ENCODE results near the gene CHRNB2.
A peak's percentile ranks its signal among the peaks of the same experiment; 100 is the strongest.

CHRNB2 gene

DNA sequence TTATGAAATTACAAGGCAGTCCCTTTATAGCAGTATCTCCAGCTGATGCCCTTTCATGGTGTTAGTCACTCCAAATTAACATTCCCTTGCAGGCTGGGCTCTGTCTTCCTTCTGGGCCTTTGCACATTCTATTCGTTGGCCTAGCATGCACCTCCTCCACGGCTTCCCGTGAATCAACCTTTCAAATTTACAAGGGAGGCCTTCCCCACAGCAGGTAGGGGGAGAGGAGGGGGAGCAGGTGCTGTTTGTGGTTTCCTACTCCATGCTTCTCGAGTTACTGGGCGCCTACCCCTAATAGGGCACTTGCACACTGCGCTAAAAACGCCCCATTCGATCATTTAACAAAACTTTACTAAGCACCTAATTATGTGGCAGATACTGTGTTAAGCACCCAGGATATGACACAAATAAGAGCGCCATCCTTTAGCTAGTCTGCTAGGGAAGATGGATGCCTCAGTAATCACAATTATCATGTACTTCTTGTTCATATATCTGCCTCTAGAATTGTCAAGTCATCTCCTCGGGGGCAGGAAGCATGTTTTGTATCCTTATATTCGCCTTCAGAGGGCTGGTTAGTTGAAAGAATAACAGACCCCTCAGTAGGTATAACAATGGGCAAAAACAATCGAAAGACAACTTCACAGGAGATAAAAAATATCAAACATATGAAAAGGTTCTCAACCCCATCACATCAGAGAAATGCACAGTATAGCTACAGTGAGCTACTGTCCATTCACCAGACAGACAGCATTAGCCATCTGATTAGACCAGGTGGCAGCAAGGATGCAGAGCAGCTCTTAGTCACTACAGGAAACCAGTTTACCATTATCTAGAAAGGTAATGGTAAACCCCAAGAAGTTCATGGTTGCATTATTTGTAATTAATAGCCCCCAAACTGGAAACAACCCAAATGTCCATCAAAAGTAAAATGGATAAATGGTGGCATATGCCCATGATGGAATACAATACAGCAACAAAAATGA lies 42.1 kb downstream of the CHRNB2 start:
- DNase-seq (ENCODE audit: low spot score) (no peak), FAIRE-seq (no peak)

DNA sequence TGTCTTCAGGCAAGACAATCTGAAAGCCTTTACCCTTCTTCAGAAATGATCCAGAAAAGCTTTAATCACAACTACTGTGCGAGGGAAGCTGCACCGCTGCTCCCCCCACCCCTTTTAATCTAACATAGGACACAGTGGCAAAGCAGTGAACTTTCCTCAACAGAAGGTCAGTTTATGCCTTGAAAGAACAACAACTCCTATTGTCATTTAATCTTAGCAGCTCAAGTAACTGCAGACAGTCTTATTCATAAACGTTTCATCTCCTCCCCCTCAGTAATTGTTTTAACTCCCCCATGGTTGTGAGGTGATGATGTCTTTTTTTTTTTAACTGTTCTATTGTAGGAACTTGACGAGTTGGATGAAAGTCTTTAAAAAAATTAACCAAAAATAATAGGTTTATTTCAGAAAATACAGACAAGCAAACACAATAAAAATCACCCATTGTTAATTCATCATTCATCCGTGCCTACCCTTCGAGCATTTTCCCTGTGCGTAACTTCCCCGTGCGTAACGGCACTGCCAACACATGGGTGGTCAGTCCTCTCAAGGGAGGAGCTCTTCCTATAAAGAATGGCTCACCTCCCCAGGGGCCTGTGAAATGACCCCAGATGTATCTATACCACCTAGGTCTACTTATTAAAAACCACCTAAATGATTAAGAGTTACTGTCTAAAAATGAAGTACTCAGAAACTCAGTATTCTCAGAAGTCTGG lies 43.7 kb downstream of the CHRNB2 start:
- FAIRE-seq (no peak), DNase-seq (ENCODE audit: low spot score) (no peak)

DNA sequence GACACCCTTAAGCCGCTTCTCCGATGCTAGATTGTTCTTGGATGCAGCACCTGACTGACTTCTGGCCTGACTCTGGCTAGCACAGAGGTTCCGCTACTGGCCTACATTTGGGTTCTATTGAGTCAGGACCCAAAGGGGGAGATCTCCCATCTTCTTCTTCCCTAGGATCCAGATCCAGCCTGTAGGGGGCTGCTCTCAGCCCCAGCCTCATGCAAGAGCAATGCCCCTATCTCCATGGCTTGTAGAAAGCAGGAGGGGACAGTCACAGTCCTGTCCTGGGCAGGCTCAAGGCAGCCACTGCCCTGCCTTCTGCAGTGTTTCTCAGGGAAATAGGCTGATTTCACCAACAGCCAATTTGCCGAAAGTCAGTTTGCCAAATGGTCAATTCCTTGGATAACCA lies 46.7 kb downstream of the CHRNB2 start:
- DNase-seq (ENCODE audit: low spot score) (no peak), FAIRE-seq (no peak)

DNA sequence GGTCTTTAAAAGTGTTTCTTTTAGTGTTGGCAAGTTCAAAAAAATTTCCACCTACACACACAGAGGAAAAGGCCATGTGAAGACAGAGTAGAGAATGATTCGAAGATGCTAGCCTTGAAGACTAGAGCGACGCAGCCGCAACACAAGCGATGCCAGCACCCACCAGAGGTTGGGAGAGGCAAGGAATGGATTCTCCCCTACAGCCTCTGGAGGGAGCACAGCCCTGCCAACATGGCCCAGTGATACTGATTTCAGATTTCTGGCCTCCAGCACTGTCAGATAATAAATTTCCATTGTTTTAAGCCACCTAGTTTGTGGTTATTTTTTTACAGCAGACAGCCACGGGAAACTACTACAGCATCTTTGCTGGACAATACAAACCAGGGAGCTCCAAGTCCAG lies 47.3 kb downstream of the CHRNB2 start:
- no peak for DNase-seq (ENCODE audit: low spot score)
- FAIRE-seq = no peak

DNA sequence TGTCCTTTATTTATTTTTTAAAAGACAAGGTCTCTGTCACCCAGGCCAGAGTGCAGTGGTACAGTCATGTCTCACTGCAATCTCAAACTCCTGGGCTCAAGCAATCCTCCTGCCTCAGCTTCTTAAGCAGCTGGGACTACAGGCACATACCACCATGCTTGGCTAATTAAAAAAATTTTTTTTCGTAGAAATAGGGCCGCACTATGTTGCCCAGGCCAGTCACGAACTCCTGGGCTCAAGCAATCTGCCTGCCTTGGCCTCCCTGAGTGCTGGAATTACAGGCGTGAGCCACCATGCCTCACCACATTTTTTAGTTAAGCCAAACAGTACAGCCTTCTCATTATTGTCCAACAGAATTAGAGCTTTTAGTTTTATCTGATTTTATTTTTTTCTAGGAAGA lies 47.8 kb downstream of the CHRNB2 start:
- FAIRE-seq (no peak), DNase-seq (ENCODE audit: low spot score) (no peak)

DNA sequence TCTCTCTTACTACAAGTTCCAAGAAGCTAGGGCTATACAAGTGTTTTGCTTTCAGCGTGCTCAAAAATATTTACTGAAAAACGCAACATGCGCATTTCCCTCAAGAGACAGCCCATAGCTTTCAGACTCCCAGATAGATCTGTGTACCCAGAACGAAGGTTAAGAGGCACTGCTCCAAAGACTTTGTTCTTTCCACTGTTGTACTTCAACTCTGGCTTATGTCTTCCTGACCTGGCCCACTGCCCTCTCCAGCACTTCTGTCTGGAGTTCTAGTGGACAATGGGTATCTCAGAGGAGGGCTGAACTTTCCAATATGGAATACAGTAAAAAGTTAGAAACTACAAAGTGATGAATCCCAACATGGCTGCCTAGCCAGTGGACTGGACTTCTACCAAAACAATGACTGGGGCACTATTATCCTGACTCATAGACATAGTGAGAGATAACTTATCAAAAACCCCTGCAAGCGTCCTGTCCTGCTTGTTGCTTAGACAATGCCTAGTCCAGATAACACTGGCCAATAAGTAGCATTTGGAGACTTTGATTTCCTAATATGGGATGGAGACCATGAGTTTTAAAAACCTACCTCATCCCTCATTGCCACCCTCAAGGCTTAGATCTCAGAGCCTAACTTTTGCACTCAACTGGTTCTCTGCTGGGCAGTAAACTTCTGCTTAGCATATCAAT lies 49.2 kb downstream of the CHRNB2 start:
- FAIRE-seq = no peak
- DNase-seq (ENCODE audit: low spot score) = no peak

DNA sequence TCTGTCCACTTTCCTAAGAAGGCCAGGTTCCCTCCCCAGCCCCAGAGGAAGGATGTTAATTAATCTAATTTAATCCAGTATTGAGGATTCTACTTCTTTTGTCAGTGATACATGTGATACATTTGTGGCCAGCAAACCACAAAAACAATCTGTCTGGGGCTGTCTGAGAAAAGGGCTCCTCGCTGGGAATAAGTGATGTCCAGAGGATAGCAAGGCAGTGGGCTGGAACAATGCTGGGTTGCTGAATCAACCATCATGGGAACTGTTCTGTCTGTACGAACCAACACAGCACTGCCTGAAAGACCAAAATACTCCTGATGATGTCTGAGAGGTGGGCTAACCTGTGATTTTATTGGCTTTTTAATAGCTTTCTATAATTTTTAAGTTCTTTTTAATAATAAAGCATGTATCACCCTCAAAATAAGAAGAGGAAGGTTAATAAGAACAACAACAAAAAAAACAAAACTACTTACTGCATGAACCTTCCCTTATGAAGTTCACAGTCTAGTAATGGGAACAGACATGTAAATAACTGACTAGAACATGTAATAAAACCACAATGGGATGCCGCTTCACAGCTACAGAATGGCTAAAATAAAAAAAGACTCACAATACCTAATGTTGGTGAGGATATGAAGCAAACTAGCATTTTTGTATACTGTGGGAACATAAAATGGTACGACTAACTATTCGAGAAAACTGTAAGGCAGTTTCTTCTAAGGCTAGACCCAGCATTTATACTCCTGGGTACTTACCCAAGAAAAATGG lies 51.8 kb downstream of the CHRNB2 start:
- peak; percentile 9 for DNase-seq (ENCODE audit: low spot score)
- peak; percentile 63 for FAIRE-seq

DNA sequence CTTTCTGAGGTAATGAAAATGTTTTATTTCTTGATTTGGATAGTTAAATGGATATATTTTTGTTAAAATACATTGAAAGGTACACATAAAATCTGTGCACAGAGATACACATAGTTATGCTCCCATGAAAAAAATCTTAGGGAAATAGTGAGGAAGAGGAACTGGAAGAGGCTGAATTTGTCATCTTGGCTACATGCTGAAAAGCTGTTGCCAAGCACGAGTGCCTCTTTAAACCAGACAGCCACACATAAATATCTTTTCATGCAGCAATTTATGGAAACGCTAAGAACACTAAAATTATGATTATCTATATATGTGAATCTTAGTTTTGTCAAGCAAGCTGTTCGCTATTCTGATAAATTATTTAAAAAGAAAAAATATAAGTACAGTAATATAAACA lies 53.2 kb downstream of the CHRNB2 start:
- DNase-seq (ENCODE audit: low spot score) (no peak), FAIRE-seq (no peak)

DNA sequence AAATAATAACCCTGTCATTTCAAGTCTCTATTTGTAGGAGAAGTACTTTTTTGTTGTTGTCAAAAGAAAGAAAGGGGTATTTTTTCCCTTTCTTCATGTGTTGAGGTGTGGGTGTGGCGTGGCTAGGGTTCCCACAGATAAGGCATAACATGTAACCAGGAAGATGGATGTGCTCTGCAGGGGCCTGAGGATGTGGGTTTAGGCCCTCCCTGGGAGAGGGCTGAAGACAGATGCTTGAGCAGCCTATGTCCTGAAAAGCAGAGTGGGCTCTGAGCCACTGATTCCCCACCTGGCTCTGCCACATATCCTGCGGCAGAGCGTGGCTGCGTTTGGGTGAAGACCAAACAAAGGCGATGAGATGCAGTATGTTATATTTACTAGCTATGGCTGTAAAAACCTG lies 54.3 kb downstream of the CHRNB2 start:
- DNase-seq (ENCODE audit: low spot score) = no peak
- no peak for FAIRE-seq

DNA sequence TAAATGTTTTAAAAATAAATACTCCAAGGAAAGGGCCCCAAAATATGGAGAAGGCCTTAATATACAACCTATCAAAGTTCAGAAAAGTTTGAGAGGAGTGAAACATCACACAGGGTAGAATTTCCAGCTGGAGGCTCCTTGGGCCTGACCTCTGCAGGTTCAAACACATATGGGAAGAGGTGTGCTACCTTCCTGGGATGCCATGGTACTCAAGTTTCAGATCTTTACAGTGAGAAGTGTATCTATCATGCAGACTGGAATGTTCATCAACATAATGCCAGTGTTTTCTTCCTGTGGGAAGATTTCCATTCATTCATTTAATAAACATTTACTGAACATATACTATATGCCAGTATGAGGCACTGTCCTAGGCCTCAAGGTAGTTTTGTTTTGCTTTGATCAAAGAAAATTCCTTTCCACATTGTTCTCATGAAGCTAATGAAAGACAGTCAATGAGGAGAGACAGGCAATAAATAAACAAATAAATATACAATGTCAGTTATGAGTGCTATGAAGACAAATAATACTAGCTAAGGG lies 55.0 kb downstream of the CHRNB2 start:
- DNase-seq (ENCODE audit: low spot score) = no peak
- no peak for FAIRE-seq

DNA sequence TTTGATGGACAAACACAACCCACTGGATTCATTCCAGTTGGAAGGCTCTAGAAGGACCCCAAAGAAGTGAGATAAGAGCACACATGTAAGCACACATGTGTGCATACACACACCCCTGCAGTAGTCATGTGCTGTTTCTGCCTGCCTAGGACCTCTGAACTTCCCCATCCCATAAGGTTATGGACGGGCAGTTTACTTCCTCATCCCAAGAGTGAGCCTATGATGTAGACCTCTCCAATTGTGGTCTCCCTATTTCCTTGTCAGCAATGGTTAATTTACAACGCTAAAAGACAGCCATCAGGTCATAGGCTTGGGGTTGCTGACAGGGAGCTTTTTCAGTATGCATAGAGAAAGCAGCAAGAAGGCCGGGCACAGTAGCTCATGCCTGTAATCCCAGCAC lies 55.8 kb downstream of the CHRNB2 start:
- no peak for DNase-seq (ENCODE audit: low spot score)
- FAIRE-seq = no peak

DNA sequence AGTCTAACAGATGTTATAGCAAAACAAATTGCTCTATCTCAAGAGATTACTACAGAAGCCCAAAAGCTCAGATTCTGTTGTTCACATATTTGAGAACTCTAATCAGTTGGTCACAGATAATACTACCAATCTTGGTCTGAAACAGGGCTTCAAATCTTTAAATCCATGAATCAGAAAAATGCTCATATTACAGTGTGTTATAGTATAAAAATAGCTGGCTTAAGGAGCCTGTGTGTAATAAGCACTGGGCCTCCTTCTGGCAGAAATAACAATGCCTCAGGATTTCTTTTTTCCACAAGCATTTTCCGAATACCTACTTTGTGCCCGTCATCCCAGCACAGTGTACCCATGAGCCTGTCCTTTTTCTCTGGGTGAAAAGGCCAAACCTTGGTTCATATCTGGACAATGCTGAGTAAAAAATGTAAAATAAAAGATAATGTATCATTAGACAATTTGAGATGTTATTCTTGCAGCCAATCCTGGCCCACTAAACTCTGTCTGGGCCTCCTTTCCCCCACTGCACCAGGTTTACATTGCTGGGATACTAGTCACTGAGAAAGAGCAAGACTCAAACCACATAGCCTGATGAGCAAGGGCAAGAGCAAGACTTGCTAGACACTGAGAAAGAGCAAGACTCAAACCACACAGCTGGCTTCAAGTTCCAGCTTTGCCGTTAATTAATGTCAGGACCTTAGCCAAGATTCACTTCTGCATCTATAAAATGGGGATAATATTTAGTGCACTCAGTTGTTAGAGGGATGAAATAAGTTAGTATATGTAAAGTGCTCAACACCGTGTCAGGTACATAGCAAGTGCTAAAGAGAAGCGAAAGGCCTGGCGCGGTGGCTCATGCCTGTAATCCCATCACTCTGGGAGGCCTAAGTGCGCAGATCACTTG lies 57.4 kb downstream of the CHRNB2 start:
- DNase-seq (ENCODE audit: low spot score) = no peak
- no peak for FAIRE-seq

DNA sequence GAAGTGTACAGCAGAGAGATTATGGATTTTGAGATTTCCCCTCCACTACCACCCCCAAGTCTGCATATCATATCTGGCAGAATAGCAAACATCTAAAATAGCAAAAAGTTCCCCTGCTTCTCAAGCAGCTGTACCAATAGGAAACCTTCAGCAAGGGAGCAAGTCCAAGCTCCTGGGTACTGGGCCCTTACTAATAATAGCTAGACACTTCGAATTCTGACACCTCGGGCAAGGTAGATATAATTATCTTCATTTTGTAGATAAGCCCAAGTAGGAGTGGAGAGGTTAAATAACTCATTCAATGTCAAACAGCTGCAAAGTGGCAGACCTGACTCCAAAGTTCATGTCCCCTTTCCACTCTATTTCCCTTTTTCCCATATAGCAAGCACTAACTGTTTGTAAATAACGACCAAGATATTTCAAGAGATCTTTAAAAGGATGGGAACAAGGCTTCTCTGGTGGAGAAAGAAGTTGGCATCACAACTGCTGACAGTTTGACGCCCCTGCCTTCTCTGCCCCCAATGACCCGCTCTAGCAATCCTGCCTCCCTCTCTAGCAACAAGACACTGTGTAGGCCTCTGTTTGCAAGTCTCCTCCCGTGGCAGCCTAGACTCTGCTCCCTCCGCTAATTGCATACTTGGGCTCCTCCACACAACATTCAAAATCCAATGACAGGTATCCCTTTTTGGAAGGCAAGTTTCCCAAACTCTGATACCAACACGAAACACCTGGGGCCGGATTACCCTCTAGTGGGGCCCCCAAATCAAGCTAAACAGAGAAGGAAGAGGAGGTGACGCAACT lies 59.1 kb downstream of the CHRNB2 start:
- DNase-seq (ENCODE audit: low spot score) = no peak
- FAIRE-seq = no peak

DNA sequence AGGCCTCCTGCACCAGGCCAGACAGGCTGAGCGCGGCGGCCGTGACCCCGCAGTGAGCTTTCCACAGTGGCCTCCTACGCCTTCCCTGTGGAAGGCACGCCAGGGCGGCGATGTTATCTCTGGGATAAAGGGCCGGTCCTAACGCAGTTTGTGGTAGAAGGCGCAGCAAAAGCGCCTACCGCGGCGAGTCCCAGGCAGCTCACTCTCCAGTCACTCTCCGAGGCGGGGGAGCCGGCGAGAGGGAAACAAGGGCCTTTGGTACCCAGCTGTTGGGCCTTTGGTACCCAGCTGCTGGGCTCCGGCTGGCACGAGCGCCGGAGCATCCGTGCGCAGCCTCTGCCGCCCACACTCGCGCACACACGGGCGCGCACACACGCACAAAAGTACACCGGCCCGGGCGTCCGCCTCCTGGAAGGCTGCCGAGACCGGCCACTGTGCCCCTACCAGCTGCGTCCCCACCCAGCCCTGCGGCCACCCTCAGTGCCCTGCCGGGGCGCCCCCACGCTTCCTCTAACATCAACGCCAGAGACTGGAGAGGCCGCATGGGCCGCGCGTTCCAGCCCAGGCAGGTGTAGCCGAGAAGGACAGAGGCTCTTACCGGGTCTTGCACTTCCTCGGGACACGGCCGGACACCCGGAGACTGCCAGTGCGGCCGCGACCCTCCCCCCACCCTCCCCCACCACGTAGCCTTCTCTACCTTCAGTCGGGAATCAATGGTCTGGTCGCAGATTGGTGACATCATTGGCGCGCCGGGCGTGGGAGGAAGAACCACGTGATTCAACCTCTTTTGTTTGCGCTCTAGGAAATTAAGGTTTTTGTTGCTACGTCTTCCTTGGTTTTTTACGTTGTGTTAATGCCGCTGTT lies 59.9 kb downstream of the CHRNB2 start:
- FAIRE-seq = no peak
- peak; percentile 66 for DNase-seq (ENCODE audit: low spot score)

DNA sequence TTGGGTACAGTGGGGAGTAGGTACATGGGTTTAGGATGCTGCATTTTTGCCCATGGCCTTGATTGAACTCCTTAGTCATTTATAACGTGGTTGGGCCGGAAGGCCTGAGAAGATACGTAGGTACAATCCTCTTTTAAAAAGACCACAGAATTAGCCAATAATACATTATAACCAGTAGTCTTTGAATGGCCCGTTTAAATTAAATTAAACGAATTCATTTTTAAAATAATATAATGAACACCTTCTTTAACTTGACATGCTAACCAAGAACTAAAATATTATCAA lies 60.5 kb downstream of the CHRNB2 start:
- no peak for FAIRE-seq

DNA sequence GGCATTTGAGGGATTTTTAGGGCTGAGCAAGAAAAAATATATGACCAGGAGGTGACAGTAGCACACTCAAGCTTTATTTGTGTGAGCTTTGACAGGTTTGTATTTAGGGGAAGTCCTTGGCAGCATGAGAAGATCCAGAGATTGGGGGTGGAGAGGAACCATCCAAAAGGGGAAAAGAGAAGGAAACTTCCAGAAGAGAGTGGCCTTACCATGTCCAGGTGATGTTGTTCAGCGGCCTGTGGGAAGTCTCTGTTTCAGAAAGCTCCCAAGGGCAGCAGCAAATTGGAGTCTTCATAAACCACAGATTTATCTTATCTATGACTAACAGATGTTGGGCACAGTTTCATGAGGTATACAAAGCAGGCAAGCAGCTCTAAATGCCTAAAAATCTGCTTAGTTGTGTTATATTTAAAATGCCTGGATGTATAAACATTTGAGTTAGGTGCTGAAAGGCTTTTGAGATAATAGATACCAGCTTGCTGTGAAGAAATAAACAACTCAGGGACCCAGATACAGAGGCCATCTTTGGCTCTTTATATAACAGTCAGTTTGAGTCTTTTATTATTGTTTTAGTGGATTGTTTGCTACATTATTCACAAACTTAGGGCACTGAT lies 61.6 kb downstream of the CHRNB2 start:
- no peak for FAIRE-seq
- DNase-seq (ENCODE audit: low spot score) = no peak

More for the DNA sequence above, 60.5 kb downstream of the CHRNB2 start:
- no peak for DNase-seq (ENCODE audit: low spot score)

All from RCC 7860 (cell line).